IMR-90 (cell line): ENCODE measurements around the gene HS6ST3. TPM values are rescaled to one million over a fixed set of nuclear protein-coding genes. Genes with fewer than 3 reads are reported as not detected.

Experiments used
- ATAC-seq: fragments of 200-7000 bp; cut with Tn5 transposase; 2 replicates; pipeline ENCODE4 v1.9.1; 2020; ENCODE audit warnings: low read depth, mild to moderate bottlenecking, moderate library complexity
- BruUV-seq: library from RNA; stranded (reverse); fragments of 400-500 nt; replicated peaks from 2 replicates; lab custom pipeline; 2021; lab: Mats Ljungman, UMichigan
- CTCF ChIA-PET: fragments of 300-600 bp; formaldehyde crosslinking; extraction: SDS; loops from one replicate; lab custom pipeline; 2021; ENCODE audit warnings: antibody characterized with exemption; lab: Yijun Ruan, JAX
- POLR2A ChIA-PET: fragments of 300-600 bp; sonication (Branson Sonifier 250); formaldehyde crosslinking; loops from one replicate; lab custom pipeline; 2022; ENCODE audit warnings: antibody characterized with exemption; ENCODE audit not compliant: unreplicated experiment; lab: Charles Lee
- DNase-seq: peaks from one replicate; pipeline ENCODE4 v3.0.0; 2013
- H2AFZ ChIP-seq: replicated peaks from 2 replicates; pipeline ENCODE3; 2013; ENCODE audit warnings: low read length, mild to moderate bottlenecking; ENCODE audit not compliant: poor library complexity
- H2AK5ac ChIP-seq: 2 replicates; pipeline ENCODE4 v1.6.1; 2013; ENCODE audit warnings: low read depth, low read length, inconsistent platforms
- H2AK9ac ChIP-seq: replicated peaks from 2 replicates; pipeline ENCODE3; 2013; ENCODE audit warnings: mild to moderate bottlenecking, low read depth, low read length, moderate library complexity; ENCODE audit not compliant: poor library complexity
- H2BK120ac ChIP-seq: 2 replicates; pipeline ENCODE4 v1.6.1; 2013; ENCODE audit warnings: low read depth, low read length, inconsistent platforms
- H2BK15ac ChIP-seq: 3 replicates; pipeline ENCODE4 v1.6.1; 2013; ENCODE audit warnings: low read depth, low read length, inconsistent platforms
- H2BK20ac ChIP-seq: 2 replicates; pipeline ENCODE4 v1.6.1; 2013; ENCODE audit warnings: low read depth, mild to moderate bottlenecking, inconsistent platforms, low read length, moderate library complexity
- H2BK5ac ChIP-seq: 2 replicates; pipeline ENCODE4 v1.6.1; 2013; ENCODE audit warnings: mild to moderate bottlenecking, low read depth, low read length, inconsistent platforms; ENCODE audit not compliant: poor library complexity, severe bottlenecking
- H3K14ac ChIP-seq: replicated peaks from 2 replicates; pipeline ENCODE4 v1.6.1; 2013; ENCODE audit warnings: low read depth, low read length, inconsistent platforms
- H3K18ac ChIP-seq: 2 replicates; pipeline ENCODE4 v1.6.1; 2013; ENCODE audit warnings: low read depth, low read length, control low read depth
- H3K23ac ChIP-seq: 2 replicates; pipeline ENCODE4 v1.6.1; 2013; ENCODE audit warnings: low read depth, low read length, inconsistent platforms
- H3K27ac ChIP-seq: 2 replicates; pipeline ENCODE4 v1.5.1; 2013; ENCODE audit warnings: mild to moderate bottlenecking, control low read depth, low read length; ENCODE audit not compliant: insufficient read depth
- H3K27me3 ChIP-seq: 2 replicates; pipeline ENCODE4 v1.6.1; 2013; ENCODE audit warnings: low read length; ENCODE audit not compliant: control insufficient read depth, insufficient read depth
- H3K36me3 ChIP-seq: 2 replicates; pipeline ENCODE4 v1.6.1; 2013; ENCODE audit warnings: low read length, mixed read lengths; ENCODE audit not compliant: control insufficient read depth, insufficient read depth
- H3K4ac ChIP-seq: 2 replicates; pipeline ENCODE4 v1.6.1; 2013; ENCODE audit warnings: low read depth, low read length, inconsistent platforms
- H3K4me1 ChIP-seq: 2 replicates; pipeline ENCODE4 v1.6.1; 2013; ENCODE audit warnings: low read length, mixed read lengths; ENCODE audit not compliant: control insufficient read depth, insufficient read depth
- H3K4me2 ChIP-seq: 2 replicates; pipeline ENCODE4 v1.6.1; 2013; ENCODE audit warnings: low read depth, mild to moderate bottlenecking, control low read depth, low read length, moderate library complexity
- H3K4me3 ChIP-seq: 2 replicates; pipeline ENCODE4 v1.5.1; 2013; ENCODE audit warnings: low read depth, mild to moderate bottlenecking, control low read depth, low read length, moderate library complexity; ENCODE audit not compliant: insufficient read depth
- H3K56ac ChIP-seq: 2 replicates; pipeline ENCODE4 v1.6.1; 2013; ENCODE audit warnings: low read length, inconsistent platforms; ENCODE audit not compliant: insufficient read depth; ENCODE audit errors: extremely low read depth
- H3K79me1 ChIP-seq, 2 experiments: 2 replicates each; pipeline ENCODE4 v1.6.1; 2013; ENCODE audit warnings: low read length in 2 of 2, inconsistent platforms in 1 of 2, low read depth in 1 of 2
- H3K9ac ChIP-seq: 2 replicates; pipeline ENCODE4 v1.6.1; 2013; ENCODE audit warnings: low read depth, low read length, control low read depth
- H3K9me1 ChIP-seq: 2 replicates; pipeline ENCODE4 v1.6.1; 2013; ENCODE audit warnings: low read length, inconsistent platforms; ENCODE audit not compliant: insufficient read depth
- H3K9me3 ChIP-seq: 2 replicates; pipeline ENCODE4 v1.6.1; 2013; ENCODE audit warnings: low read length; ENCODE audit not compliant: control insufficient read depth, insufficient read depth
- H4K20me1 ChIP-seq: 2 replicates; pipeline ENCODE4 v1.6.1; 2013; ENCODE audit warnings: low read length, inconsistent platforms; ENCODE audit not compliant: insufficient read depth
- H4K5ac ChIP-seq: 2 replicates; pipeline ENCODE4 v1.6.1; 2013; ENCODE audit warnings: mild to moderate bottlenecking, low read depth, low read length, control low read depth
- H4K8ac ChIP-seq, 2 experiments: 2 replicates each; pipeline ENCODE4 v1.6.1; 2013; ENCODE audit warnings: low read depth in 2 of 2, low read length in 2 of 2, control low read depth in 1 of 2, inconsistent platforms in 1 of 2
- H4K91ac ChIP-seq: 2 replicates; pipeline ENCODE4 v1.6.1; 2013; ENCODE audit warnings: low read depth, low read length, inconsistent platforms; ENCODE audit not compliant: insufficient read depth
- BHLHE40 ChIP-seq: fragments of 150-350 bp; IDR thresholded peaks from 2 replicates; pipeline ENCODE4 v1.6.1; 2016; ENCODE audit warnings: mild to moderate bottlenecking, low read depth, low read length
- CEBPB ChIP-seq: IDR thresholded peaks from 2 replicates; pipeline ENCODE4 v1.6.1; 2012; ENCODE audit warnings: low read depth, low read length, improper control_type of control experiment
- CHD1 ChIP-seq: IDR thresholded peaks from 2 replicates; pipeline ENCODE4 v1.6.1; 2012; ENCODE audit warnings: low read depth, low read length, improper control_type of control experiment
- CTCF ChIP-seq: conservative IDR thresholded peaks from 2 replicates; pipeline ENCODE4 v1.5.1; 2012; ENCODE audit warnings: mild to moderate bottlenecking, low read depth, low read length, improper control_type of control experiment
- FOS ChIP-seq: fragments of 150-350 bp; IDR thresholded peaks from 2 replicates; pipeline ENCODE4 v1.6.1; 2016; ENCODE audit warnings: low read depth, low read length
- MAFK ChIP-seq: IDR thresholded peaks from 2 replicates; pipeline ENCODE4 v1.6.1; 2012; ENCODE audit warnings: low read depth, low read length, improper control_type of control experiment
- MAZ ChIP-seq: IDR thresholded peaks from 2 replicates; pipeline ENCODE4 v1.6.1; 2012; ENCODE audit warnings: low read depth, mild to moderate bottlenecking, low read length, improper control_type of control experiment, moderate library complexity, borderline replicate concordance
- MXI1 ChIP-seq: IDR thresholded peaks from 2 replicates; pipeline ENCODE4 v1.6.1; 2012; ENCODE audit warnings: low read depth, mild to moderate bottlenecking, low read length, moderate library complexity, borderline replicate concordance
- NFE2L2 ChIP-seq: fragments of 150-350 bp; IDR thresholded peaks from 2 replicates; pipeline ENCODE4 v1.6.1; 2016; ENCODE audit warnings: low read depth, mild to moderate bottlenecking, low read length
- RAD21 ChIP-seq: IDR thresholded peaks from 2 replicates; pipeline ENCODE4 v1.6.1; 2012; ENCODE audit warnings: low read length, improper control_type of control experiment
- RFX5 ChIP-seq: IDR thresholded peaks from 2 replicates; pipeline ENCODE4 v1.8.0; 2012; ENCODE audit warnings: low read depth, mild to moderate bottlenecking, low read length, moderate library complexity
- SMC3 ChIP-seq: fragments of 150-350 bp; IDR thresholded peaks from 2 replicates; pipeline ENCODE4 v1.6.1; 2016; ENCODE audit warnings: low read depth, mild to moderate bottlenecking, antibody characterized with exemption, low read length, moderate library complexity
- WGBS, 2 experiments: methylation state at CpG; one replicate each; pipeline versions ENCODE4 v1.1.5 to v1.1.7; 2013; ENCODE audit warnings: missing lambda C conversion rate in 2 of 2; ENCODE audit not compliant: insufficient read length in 1 of 2; ENCODE audit errors: extremely low coverage in 2 of 2; 5-methylcytosine and 5-hydroxymethylcytosine counted together
- dilution Hi-C: fragments of 300-500 bp; cut with HindIII; formaldehyde crosslinking; loops from one replicate; pipeline ENCODE4 v1.14.3; 2018; ENCODE audit warnings: low sequenced_read_pairs; ENCODE audit not compliant: unreplicated experiment
- in situ Hi-C: fragments of 300-500 bp; cut with MboI; formaldehyde crosslinking; loops from 3 replicates; pipeline ENCODE4 v1.14.3; 2019; ENCODE audit warnings: low sequenced_read_pairs, inconsistent platforms, mixed read lengths
- intact Hi-C: fragments of 100-400 bp; cut with micrococcal nuclease; formaldehyde crosslinking; loops from 2 replicates; pipeline ENCODE4 v1.10.0; 2022
- polyA plus RNA-seq, 3 experiments: library from polyadenylated mRNA; depleted of rRNA; stranded (reverse); fragments of >200 nt; gene quantifications; 2 replicates each; pipeline ENCODE4 v1.2.3, GENCODE V29; 2012; ENCODE audit warnings: low replicate concordance in 1 of 3
- total RNA-seq: library from RNA; depleted of rRNA; stranded (reverse); fragments of >200 nt; gene quantifications from 2 replicates; pipeline ENCODE4 v1.2.3, GENCODE V29; 2012
- TF ChIP-seq, protein P1 (sequence below): fragments of 150-350 bp; IDR thresholded peaks from 2 replicates; pipeline ENCODE4 v1.6.1; 2016; ENCODE audit warnings: low read depth, mild to moderate bottlenecking, low read length, moderate library complexity, borderline replicate concordance
- TF ChIP-seq, protein P2 (sequence below): fragments of 150-350 bp; IDR thresholded peaks from 2 replicates; pipeline ENCODE4 v1.6.1; 2017; ENCODE audit warnings: mild to moderate bottlenecking, antibody characterized with exemption, low read length, low read depth

HS6ST3 gene
- total and polyA plus RNA-seq, 2 of the 4 experiments (the other 2 are of a cell fraction): not detected

- dilution Hi-C loops (no loop called here), intact Hi-C loops (no loop called here), in situ Hi-C loops (no loop called here)
- no peaks in the 10 kb centered on the region for H3K9me1 ChIP-seq
- POLR2A ChIA-PET: no interaction called here
- no peak overlapping the region for H2AFZ ChIP-seq
- no peak overlapping the region for H3K18ac ChIP-seq
- no peak overlapping the region for H4K5ac ChIP-seq
- H2BK120ac ChIP-seq: no peak overlapping the region
- H3K4ac ChIP-seq: no peak overlapping the region
- H4K20me1 ChIP-seq: no peaks in the 10 kb centered on the region
- no peaks in the 10 kb centered on the region for H3K36me3 ChIP-seq
- H4K8ac ChIP-seq: no peak overlapping the region
- no peak overlapping the region for H3K9ac ChIP-seq
- DNase-seq (no peak), ATAC-seq (no peak)
- peaks cover 18% of the 10 kb centered on the region for H3K9me3 ChIP-seq
- 80% methylated on average over 1 of the region's 4 CpGs; no CpG with 5 or more reads in 1 of the 2 experiments for WGBS, 2 experiments
- no peak overlapping the region for H3K27ac ChIP-seq
- no peak overlapping the region for H3K4me3 ChIP-seq
- no peaks in the 10 kb centered on the region for H3K4me1 ChIP-seq
- H2BK5ac ChIP-seq: no peak overlapping the region
- no peak overlapping the region for H2AK5ac ChIP-seq
- H3K14ac ChIP-seq: no peak overlapping the region
- H3K56ac ChIP-seq: no peak overlapping the region
- no peak overlapping the region for H2AK9ac ChIP-seq
- H2BK15ac ChIP-seq: no peak overlapping the region
- H3K79me1 ChIP-seq: no peaks in the 10 kb centered on the region
- H3K4me2 ChIP-seq: no peak overlapping the region
- CTCF ChIA-PET: no interaction called here
- BruUV-seq: no TSS peak
- no peak overlapping the region for H3K23ac ChIP-seq
- no peak overlapping the region for H2BK20ac ChIP-seq
- H3K27me3 ChIP-seq: no peaks in the 10 kb centered on the region
- TF ChIP-seq CEBPB (no peak), BHLHE40 (no peak), MXI1 (no peak), MAZ (no peak), MAFK (no peak), NFE2L2 (no peak), SMC3 (no peak), CHD1 (no peak), CTCF (no peak), RAD21 (no peak), RFX5 (no peak), FOS (no peak)
- TF ChIP-seq, protein P1, sequence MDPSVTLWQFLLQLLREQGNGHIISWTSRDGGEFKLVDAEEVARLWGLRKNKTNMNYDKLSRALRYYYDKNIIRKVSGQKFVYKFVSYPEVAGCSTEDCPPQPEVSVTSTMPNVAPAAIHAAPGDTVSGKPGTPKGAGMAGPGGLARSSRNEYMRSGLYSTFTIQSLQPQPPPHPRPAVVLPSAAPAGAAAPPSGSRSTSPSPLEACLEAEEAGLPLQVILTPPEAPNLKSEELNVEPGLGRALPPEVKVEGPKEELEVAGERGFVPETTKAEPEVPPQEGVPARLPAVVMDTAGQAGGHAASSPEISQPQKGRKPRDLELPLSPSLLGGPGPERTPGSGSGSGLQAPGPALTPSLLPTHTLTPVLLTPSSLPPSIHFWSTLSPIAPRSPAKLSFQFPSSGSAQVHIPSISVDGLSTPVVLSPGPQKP: no peak
- TF ChIP-seq, protein P2, sequence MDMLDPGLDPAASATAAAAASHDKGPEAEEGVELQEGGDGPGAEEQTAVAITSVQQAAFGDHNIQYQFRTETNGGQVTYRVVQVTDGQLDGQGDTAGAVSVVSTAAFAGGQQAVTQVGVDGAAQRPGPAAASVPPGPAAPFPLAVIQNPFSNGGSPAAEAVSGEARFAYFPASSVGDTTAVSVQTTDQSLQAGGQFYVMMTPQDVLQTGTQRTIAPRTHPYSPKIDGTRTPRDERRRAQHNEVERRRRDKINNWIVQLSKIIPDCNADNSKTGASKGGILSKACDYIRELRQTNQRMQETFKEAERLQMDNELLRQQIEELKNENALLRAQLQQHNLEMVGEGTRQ: no peak
- no peak overlapping the region for H4K91ac ChIP-seq
Observed at GRCh38 chr13:96573563-96573962, 483.7 kb downstream of the HS6ST3 start.
